ENCODE measurements around the gene EEF1AKMT2. TPM values are rescaled to one million over a fixed set of nuclear protein-coding genes. Genes with fewer than 3 reads are reported as not detected.

Gene EEF1AKMT2
- total and polyA plus RNA-seq, 9 donors = 11.9 to 25.8 (median 20.5) TPM

DNA sequence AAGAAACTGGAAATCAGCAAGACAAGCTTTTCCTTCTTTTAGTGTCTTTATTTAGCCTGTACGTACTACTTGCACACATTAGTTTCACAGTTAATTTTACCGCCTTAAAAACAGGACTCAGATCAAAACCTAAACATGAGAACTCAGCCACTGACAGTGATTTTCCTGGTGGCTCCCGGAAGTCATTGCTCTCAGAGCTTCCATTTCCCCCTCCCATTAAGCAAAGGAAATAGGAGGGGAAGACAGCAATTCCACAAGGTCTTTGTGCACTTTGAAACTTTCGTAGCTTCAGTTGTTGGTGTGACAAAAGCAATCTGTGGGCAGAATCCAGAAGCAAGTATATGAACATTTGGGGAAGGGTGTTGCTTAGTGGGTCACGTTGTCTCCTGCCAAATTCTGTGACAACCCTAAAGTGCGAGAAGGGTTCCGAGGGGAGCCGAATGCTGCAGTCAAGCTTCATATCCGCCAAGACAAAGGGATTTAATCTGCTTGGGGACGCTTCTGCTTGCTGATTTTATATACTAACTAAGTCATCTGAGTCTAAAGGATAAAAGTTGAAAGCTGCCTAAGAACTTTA is 77.9 kb downstream of the EEF1AKMT2 start:
- intact Hi-C loops (cut with DNase I) = no loop called here
- WGBS, 3 donors = 65 to 77% (median 67%) methylated on average over 10 of the region's 10 CpGs
- no peak for DNase-seq
- no peak for TF ChIP-seq EP300 (IDR thresholded peaks at IDR 0.05)
- TF ChIP-seq POLR2A (IDR thresholded peaks at IDR 0.05) = no peak
- TF ChIP-seq, protein P1, sequence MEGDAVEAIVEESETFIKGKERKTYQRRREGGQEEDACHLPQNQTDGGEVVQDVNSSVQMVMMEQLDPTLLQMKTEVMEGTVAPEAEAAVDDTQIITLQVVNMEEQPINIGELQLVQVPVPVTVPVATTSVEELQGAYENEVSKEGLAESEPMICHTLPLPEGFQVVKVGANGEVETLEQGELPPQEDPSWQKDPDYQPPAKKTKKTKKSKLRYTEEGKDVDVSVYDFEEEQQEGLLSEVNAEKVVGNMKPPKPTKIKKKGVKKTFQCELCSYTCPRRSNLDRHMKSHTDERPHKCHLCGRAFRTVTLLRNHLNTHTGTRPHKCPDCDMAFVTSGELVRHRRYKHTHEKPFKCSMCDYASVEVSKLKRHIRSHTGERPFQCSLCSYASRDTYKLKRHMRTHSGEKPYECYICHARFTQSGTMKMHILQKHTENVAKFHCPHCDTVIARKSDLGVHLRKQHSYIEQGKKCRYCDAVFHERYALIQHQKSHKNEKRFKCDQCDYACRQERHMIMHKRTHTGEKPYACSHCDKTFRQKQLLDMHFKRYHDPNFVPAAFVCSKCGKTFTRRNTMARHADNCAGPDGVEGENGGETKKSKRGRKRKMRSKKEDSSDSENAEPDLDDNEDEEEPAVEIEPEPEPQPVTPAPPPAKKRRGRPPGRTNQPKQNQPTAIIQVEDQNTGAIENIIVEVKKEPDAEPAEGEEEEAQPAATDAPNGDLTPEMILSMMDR (IDR thresholded peaks at IDR 0.05) = no peak
- Histone ChIP-seq H3K4me3 (no peak overlapping the region), H3K36me3 (no peaks in the 10 kb centered on the region), H3K4me1 (ENCODE audit: insufficient read depth) (peaks cover 37% of the 10 kb centered on the region), H3K27ac (peak overlapping the region in 1 of 2 donors; percentile 3), H3K9me3 (no peaks in the 10 kb centered on the region), H3K27me3 (no peaks in the 10 kb centered on the region)

DNA sequence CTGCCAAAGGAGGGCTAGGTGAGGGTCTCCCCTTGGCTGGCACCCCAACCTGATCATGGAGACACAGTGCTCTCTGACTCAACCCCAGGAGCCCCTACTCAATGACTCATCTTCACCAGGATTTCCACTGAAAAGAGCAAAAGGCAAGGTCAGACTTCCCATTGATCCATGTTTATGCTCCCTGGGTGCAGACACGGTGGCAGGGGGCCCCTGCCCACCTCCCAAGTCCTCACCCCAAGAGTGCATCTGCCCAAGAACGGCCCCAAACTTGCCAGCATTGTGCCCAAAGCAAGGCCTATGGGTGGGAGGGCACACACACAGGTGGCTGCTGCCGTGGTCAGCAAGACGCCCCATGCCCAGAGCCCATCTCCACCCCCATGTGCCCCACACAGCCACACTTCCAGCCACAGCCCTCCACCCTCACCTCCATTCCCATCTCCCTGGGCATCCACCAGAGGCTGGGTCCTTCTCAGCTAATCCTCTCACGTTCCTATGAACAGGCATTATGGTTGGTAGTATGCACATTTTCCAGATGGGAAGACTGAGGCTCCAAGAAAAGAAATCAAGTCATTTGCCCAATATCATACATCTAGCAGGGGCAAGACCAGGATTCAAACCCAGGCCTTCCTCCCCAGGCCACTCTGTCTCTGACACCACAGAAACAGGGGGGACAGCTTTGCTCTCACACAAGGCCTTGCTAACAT is 78.8 kb downstream of the EEF1AKMT2 start:
- WGBS, 3 donors = 82 to 83% (median 83%) methylated on average over 5 of the region's 5 CpGs
- no peak for DNase-seq
- Histone ChIP-seq H3K4me3 (no peak overlapping the region), H3K27me3 (no peaks in the 10 kb centered on the region), H3K36me3 (no peaks in the 10 kb centered on the region), H3K27ac (no peak overlapping the region), H3K4me1 (ENCODE audit: insufficient read depth) (peaks cover 35% of the 10 kb centered on the region), H3K9me3 (no peaks in the 10 kb centered on the region)
- intact Hi-C loops (cut with DNase I) = no loop called here
- TF ChIP-seq, protein P1 (IDR thresholded peaks at IDR 0.05) = no peak
- TF ChIP-seq POLR2A (IDR thresholded peaks at IDR 0.05) = no peak
- TF ChIP-seq EP300 (IDR thresholded peaks at IDR 0.05) = no peak

DNA sequence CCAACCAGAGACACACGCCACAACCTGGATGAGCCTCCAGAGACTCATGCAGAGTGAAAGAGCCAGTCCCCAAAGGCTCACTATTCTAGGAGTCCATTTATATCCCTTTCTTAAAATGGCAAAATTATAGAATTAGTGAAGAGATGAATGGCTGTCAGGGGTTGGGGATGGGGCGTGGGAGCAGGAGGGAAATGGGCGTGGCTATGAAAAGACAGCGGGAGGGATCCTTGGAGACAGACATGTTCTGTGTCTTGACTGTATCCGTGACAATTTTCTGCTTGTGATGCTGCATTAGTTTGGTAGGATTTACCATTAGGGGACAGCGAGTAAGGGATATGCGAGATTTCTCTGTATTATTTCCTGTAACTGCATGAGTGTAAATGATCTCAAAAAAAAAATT is 80.5 kb downstream of the EEF1AKMT2 start:
- Histone ChIP-seq H3K9me3 (no peaks in the 10 kb centered on the region), H3K36me3 (no peaks in the 10 kb centered on the region), H3K4me1 (ENCODE audit: insufficient read depth) (peaks cover 38% of the 10 kb centered on the region), H3K4me3 (no peak overlapping the region), H3K27ac (peak overlapping the region in 1 of 2 donors; percentile 56), H3K27me3 (no peaks in the 10 kb centered on the region)
- TF ChIP-seq EP300 (IDR thresholded peaks at IDR 0.05) = no peak
- WGBS, 3 donors = 74 to 84% (median 82%) methylated on average over 7 of the region's 7 CpGs
- no peak for DNase-seq
- intact Hi-C loops (cut with DNase I) = no loop called here

DNA sequence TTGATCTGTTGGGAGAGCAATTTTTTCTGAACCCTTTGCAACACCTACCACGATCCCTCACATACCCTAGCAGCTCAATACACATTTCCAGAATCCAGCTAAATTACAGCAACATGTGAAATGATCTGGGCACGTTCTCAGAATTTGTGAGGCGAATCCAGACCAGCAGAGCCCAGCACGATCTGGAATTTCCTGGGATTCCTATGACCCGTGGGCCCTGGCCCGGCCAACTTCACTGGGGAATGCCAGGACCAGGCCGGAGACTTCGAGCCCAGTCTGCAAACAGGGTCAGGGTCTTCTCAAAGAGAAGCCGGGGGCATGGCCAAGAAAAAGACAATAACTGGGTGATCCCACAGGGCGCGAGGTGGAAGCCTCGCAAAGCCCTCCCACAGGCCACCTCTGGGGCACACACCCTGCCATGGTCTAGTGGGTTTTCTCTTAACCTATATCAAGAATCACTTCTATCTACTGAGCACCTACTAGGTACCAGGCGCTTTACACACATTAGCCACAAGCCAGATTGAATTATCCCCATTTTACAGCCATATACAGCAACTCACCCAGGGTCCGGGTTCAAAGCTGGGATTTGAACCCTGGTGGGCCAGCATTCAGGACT is 81.3 kb downstream of the EEF1AKMT2 start:
- intact Hi-C loops (cut with DNase I) = no loop called here
- 58 to 66% (median 59%) methylated on average over 14 of the region's 14 CpGs for WGBS, 3 donors
- Histone ChIP-seq H3K4me1 (ENCODE audit: insufficient read depth) (peaks cover 43% of the 10 kb centered on the region), H3K36me3 (no peaks in the 10 kb centered on the region), H3K27me3 (no peaks in the 10 kb centered on the region), H3K27ac (peak overlapping the region; percentile 29 to 56), H3K9me3 (no peaks in the 10 kb centered on the region), H3K4me3 (no peak overlapping the region)
- DNase-seq = peak in 1 of 5 donors; percentile 43
- TF ChIP-seq EP300 (IDR thresholded peaks at IDR 0.05) = no peak
- TF ChIP-seq, protein P1 (IDR thresholded peaks at IDR 0.05) = no peak
- no peak for TF ChIP-seq POLR2A (IDR thresholded peaks at IDR 0.05)

DNA sequence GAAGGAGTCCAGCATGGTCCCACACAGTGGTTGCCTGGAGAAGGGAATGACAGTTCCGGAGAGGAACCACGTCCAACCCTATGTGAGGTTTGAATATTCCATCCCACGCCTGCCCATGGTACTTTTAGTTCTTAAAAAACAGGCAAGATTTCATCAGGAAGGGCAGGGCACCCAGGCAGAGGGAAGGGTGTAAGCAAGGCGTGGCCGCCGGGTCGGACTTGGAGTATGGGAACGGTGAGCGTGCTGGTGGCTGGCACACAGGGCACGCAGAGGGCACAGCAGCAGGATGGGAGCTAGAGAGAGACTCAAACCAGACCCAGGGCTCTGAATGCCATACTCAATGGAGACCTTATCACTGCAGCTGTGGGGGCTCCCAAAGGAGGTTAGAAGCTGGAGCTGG is 81.8 kb downstream of the EEF1AKMT2 start:
- H3K9me3 ChIP-seq = no peaks in the 10 kb centered on the region
- H3K4me1 ChIP-seq (ENCODE audit: insufficient read depth) = peaks cover 47% of the 10 kb centered on the region
- 76 to 89% (median 79%) methylated on average over 10 of the region's 10 CpGs for WGBS, 3 donors
- no peaks in the 10 kb centered on the region for H3K27me3 ChIP-seq
- H3K27ac ChIP-seq = no peak overlapping the region
- peak in 1 of 5 donors; percentile 43 for DNase-seq
- H3K4me3 ChIP-seq = no peak overlapping the region
- intact Hi-C loops (cut with DNase I) = no loop called here
- TF ChIP-seq, protein P1 (IDR thresholded peaks at IDR 0.05) = no peak
- TF ChIP-seq EP300 (IDR thresholded peaks at IDR 0.05) (no peak), POLR2A (IDR thresholded peaks at IDR 0.05) (no peak)
- H3K36me3 ChIP-seq = no peaks in the 10 kb centered on the region
